ENCODE measurements around the gene OR1G1. TPM values are rescaled to one million over a fixed set of nuclear protein-coding genes. Genes with fewer than 3 reads are reported as not detected.
"Not testable (repeated sequence)": the region's sequence is repeated elsewhere in the genome, so short reads cannot be mapped to it uniquely, and the experiment has no call there.

OR1G1 gene
- polyA plus RNA-seq (2013, experiment 1 of 2) = not detected
- polyA plus RNA-seq (2013, experiment 2 of 2) = not detected

DNA sequence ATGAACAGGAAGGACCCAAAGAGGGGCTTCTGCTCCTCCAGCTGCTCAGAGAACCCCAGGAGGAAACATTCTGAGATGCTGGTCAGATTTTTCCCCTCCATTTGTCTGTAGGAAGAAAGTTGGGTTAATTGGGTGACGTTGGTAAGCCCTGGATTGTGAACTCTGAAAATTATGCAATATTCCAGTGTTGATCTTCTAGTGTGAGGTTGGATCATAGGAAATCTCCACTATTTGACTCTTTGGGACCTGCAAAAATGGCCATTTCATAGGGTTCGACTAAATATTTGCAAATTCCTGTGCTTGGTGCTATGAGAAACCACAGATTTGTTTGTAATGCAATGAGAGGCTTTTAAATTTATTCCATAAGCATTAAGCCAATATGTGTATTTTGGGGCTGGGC lies at the start of gene OR1G1:
Gene OR1G1 (minus strand): TSS at position 101 of the 400 bp plus-strand sequence. CDS start 0 bp downstream, at position 101.
- Histone ChIP-seq H2AFZ (ENCODE audit: low read depth, low read length) (no peak within 1 kb of the TSS), H2BK12ac (ENCODE audit: low read length in 2 of 2) (no peak within 1 kb of the TSS), H3K9ac (ENCODE audit: low read length) (no peak within 1 kb of the TSS), H3K4me1 (ENCODE audit: control insufficient read depth, insufficient read depth, low read depth, low read length) (no peaks in the 10 kb centered on the region), H2BK5ac (ENCODE audit: low read depth, low read length, poor library complexity, severe bottlenecking) (no peak within 1 kb of the TSS), H2BK120ac (ENCODE audit: low read depth, low read length) (no peak within 1 kb of the TSS), H3K4ac (ENCODE audit: low read depth in 1 of 2, low read length in 2 of 2) (no peak within 1 kb of the TSS), H3K27ac (ENCODE audit: low read length, poor library complexity, severe bottlenecking) (no peak within 1 kb of the TSS), H3K23ac (ENCODE audit: low read length in 2 of 2) (no peak within 1 kb of the TSS), H3K4me2 (ENCODE audit: low read length, poor library complexity, severe bottlenecking) (no peak within 1 kb of the TSS), H2AK5ac (ENCODE audit: low read length, severe bottlenecking) (no peak within 1 kb of the TSS), H3K79me1 (replicated peaks; ENCODE audit: low read length, poor library complexity, severe bottlenecking) (no peaks in the 10 kb centered on the region), H4K91ac (ENCODE audit: low read length) (no peak within 1 kb of the TSS), H3K18ac (ENCODE audit: low read depth in 1 of 2, low read length in 2 of 2) (no peak within 1 kb of the TSS), H4K8ac (ENCODE audit: low read length) (no peak within 1 kb of the TSS), H2BK15ac (ENCODE audit: low read depth, poor library complexity, severe bottlenecking) (no peak within 1 kb of the TSS), H3K4me3 (ENCODE audit: insufficient read depth in 1 of 2, low read depth in 1 of 2, low read length in 2 of 2) (no peak within 1 kb of the TSS), H3K14ac (ENCODE audit: low read length in 2 of 2) (no peak within 1 kb of the TSS), H3K27me3 (ENCODE audit: control insufficient read depth in 1 of 2, insufficient read depth in 1 of 2, low read length in 2 of 2) (no peaks in the 10 kb centered on the region), H3K9me3 (ENCODE audit: control insufficient read depth, low read length) (no peaks in the 10 kb centered on the region), H3K36me3 (ENCODE audit: control insufficient read depth in 1 of 2, insufficient read depth in 2 of 2, low read depth in 1 of 2, low read length in 2 of 2) (no peaks in the 10 kb centered on the region)
- WGBS = 59% methylated on average over 2 of the region's 2 CpGs
- DNase-seq = no peak

DNA sequence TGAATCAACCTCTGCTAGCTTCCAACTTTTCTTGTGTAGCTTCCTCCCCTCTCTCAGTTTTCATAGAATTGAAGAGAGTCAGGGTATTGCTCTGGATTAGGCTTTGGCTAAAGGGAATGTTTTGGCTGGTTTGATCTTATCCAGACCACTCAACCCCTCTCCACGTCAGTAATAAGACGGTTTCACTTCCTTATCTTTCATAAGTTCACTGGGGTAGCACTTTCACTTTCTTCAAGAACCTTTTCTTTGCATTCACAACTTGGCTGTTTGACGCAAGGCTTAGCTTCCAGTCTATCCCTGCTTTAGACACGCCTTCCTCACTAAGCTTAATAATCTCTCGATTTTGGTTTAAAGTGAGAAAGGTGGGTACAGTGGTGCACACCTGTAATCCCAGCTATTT lies 40.2 kb upstream of the OR1G1 start:
- Histone ChIP-seq H3K23ac (ENCODE audit: low read length in 2 of 2) (no peak overlapping the region), H3K9ac (ENCODE audit: low read length) (no peak overlapping the region), H3K4me1 (ENCODE audit: control insufficient read depth, insufficient read depth, low read depth, low read length) (no peaks in the 10 kb centered on the region), H4K91ac (ENCODE audit: low read length) (no peak overlapping the region), H3K4me2 (ENCODE audit: low read length, poor library complexity, severe bottlenecking) (no peak overlapping the region), H4K8ac (ENCODE audit: low read length) (no peak overlapping the region), H3K18ac (ENCODE audit: low read depth in 1 of 2, low read length in 2 of 2) (no peak overlapping the region), H3K79me1 (replicated peaks; ENCODE audit: low read length, poor library complexity, severe bottlenecking) (no peaks in the 10 kb centered on the region), H3K4me3 (ENCODE audit: insufficient read depth in 1 of 2, low read depth in 1 of 2, low read length in 2 of 2) (no peak overlapping the region), H3K4ac (ENCODE audit: low read depth in 1 of 2, low read length in 2 of 2) (no peak overlapping the region), H2AFZ (ENCODE audit: low read depth, low read length) (no peak overlapping the region), H2BK12ac (ENCODE audit: low read length in 2 of 2) (no peak overlapping the region), H3K27ac (ENCODE audit: low read length, poor library complexity, severe bottlenecking) (no peak overlapping the region), H2BK15ac (ENCODE audit: low read depth, poor library complexity, severe bottlenecking) (no peak overlapping the region), H2AK5ac (ENCODE audit: low read length, severe bottlenecking) (no peak overlapping the region), H2BK5ac (ENCODE audit: low read depth, low read length, poor library complexity, severe bottlenecking) (no peak overlapping the region), H3K14ac (ENCODE audit: low read length in 2 of 2) (no peak overlapping the region), H3K36me3 (ENCODE audit: control insufficient read depth in 1 of 2, insufficient read depth in 2 of 2, low read depth in 1 of 2, low read length in 2 of 2) (no peaks in the 10 kb centered on the region), H3K27me3 (ENCODE audit: control insufficient read depth in 1 of 2, insufficient read depth in 1 of 2, low read length in 2 of 2) (no peaks in the 10 kb centered on the region), H2BK120ac (ENCODE audit: low read depth, low read length) (no peak overlapping the region), H3K9me3 (ENCODE audit: control insufficient read depth, low read length) (peaks cover 15% of the 10 kb centered on the region)
- DNase-seq = no peak
- 70% methylated on average over 5 of the region's 5 CpGs for WGBS

DNA sequence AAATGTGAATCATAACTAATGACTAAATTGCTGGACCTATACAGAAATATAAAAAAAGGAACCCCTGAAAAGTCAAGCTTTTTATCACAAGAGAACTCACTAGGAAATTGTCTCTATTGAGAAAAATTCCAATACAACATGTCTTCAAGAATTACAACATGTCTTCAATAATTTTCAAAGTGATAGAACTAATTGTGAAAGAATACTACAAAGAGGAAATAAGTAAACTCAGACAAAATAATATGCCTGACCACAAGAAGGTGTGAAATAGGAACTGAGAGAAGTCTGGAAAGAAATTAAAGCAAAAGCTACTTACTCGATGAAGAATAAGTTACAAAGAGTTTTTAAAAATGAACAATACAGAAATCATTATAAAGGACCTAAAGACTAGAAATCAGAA lies 29.9 kb upstream of the OR1G1 start:
- H4K91ac ChIP-seq (ENCODE audit: low read length) = no peak overlapping the region
- no peak overlapping the region for H3K4me2 ChIP-seq (ENCODE audit: low read length, poor library complexity, severe bottlenecking)

DNA sequence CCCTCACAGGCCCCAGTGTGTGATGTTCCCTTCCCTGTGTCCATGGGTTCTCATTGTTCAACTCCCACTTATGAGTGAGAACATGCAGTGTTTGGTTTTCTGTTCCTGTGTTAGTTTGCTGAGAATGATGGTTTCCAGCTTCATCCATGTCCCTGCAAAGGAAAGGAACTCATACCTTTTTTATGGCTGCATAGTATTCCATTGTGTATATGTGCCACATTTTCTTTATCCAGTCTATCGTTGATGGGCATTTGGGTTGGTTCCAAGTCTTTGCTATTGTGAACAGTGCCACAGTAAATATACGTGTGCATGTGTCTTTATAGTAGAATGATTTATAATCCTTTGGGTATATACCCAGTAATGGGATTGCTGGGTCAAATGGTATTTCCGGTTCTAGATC lies 10.1 kb upstream of the OR1G1 start:
- not testable (repeated sequence) for H3K9ac ChIP-seq (ENCODE audit: low read length); H3K18ac ChIP-seq (ENCODE audit: low read depth in 1 of 2, low read length in 2 of 2); H2BK5ac ChIP-seq (ENCODE audit: low read depth, low read length, poor library complexity, severe bottlenecking); H3K36me3 ChIP-seq (ENCODE audit: control insufficient read depth in 1 of 2, insufficient read depth in 2 of 2, low read depth in 1 of 2, low read length in 2 of 2); H2AK5ac ChIP-seq (ENCODE audit: low read length, severe bottlenecking); H2BK120ac ChIP-seq (ENCODE audit: low read depth, low read length); H3K23ac ChIP-seq (ENCODE audit: low read length in 2 of 2); H4K91ac ChIP-seq (ENCODE audit: low read length); H2BK15ac ChIP-seq (ENCODE audit: low read depth, poor library complexity, severe bottlenecking); H2AFZ ChIP-seq (ENCODE audit: low read depth, low read length); H3K4me1 ChIP-seq (ENCODE audit: control insufficient read depth, insufficient read depth, low read depth, low read length); H3K14ac ChIP-seq (ENCODE audit: low read length in 2 of 2); DNase-seq; H3K27me3 ChIP-seq (ENCODE audit: control insufficient read depth in 1 of 2, insufficient read depth in 1 of 2, low read length in 2 of 2); H3K4ac ChIP-seq (ENCODE audit: low read depth in 1 of 2, low read length in 2 of 2); H3K79me1 ChIP-seq (replicated peaks; ENCODE audit: low read length, poor library complexity, severe bottlenecking); H3K27ac ChIP-seq (ENCODE audit: low read length, poor library complexity, severe bottlenecking); H3K9me3 ChIP-seq (ENCODE audit: control insufficient read depth, low read length); H3K4me3 ChIP-seq (ENCODE audit: insufficient read depth in 1 of 2, low read depth in 1 of 2, low read length in 2 of 2); H4K8ac ChIP-seq (ENCODE audit: low read length); H3K4me2 ChIP-seq (ENCODE audit: low read length, poor library complexity, severe bottlenecking); H2BK12ac ChIP-seq (ENCODE audit: low read length in 2 of 2)
- WGBS = no CpG with 5 or more reads among the region's 3 CpGs

More for the DNA sequence above, 29.9 kb upstream of the OR1G1 start:
- H3K9me3 ChIP-seq (ENCODE audit: control insufficient read depth, low read length) = peaks cover 9% of the 10 kb centered on the region
- no peak overlapping the region for H3K9ac ChIP-seq (ENCODE audit: low read length)
- no peaks in the 10 kb centered on the region for H3K4me1 ChIP-seq (ENCODE audit: control insufficient read depth, insufficient read depth, low read depth, low read length)
- H2BK5ac ChIP-seq (ENCODE audit: low read depth, low read length, poor library complexity, severe bottlenecking) = no peak overlapping the region
- no peak overlapping the region for H3K18ac ChIP-seq (ENCODE audit: low read depth in 1 of 2, low read length in 2 of 2)
- H3K79me1 ChIP-seq (replicated peaks; ENCODE audit: low read length, poor library complexity, severe bottlenecking) = no peaks in the 10 kb centered on the region
- H2BK120ac ChIP-seq (ENCODE audit: low read depth, low read length) = no peak overlapping the region
- no peak overlapping the region for H2BK15ac ChIP-seq (ENCODE audit: low read depth, poor library complexity, severe bottlenecking)
- H3K23ac ChIP-seq (ENCODE audit: low read length in 2 of 2) = no peak overlapping the region
- H3K27ac ChIP-seq (ENCODE audit: low read length, poor library complexity, severe bottlenecking) = no peak overlapping the region
- no peak overlapping the region for H3K4me3 ChIP-seq (ENCODE audit: insufficient read depth in 1 of 2, low read depth in 1 of 2, low read length in 2 of 2)
- H3K4ac ChIP-seq (ENCODE audit: low read depth in 1 of 2, low read length in 2 of 2) = no peak overlapping the region
- no peaks in the 10 kb centered on the region for H3K27me3 ChIP-seq (ENCODE audit: control insufficient read depth in 1 of 2, insufficient read depth in 1 of 2, low read length in 2 of 2)
- no peak overlapping the region for H4K8ac ChIP-seq (ENCODE audit: low read length)
- WGBS = no CpG with 5 or more reads among the region's 1 CpG
- no peak overlapping the region for H2AK5ac ChIP-seq (ENCODE audit: low read length, severe bottlenecking)
- no peaks in the 10 kb centered on the region for H3K36me3 ChIP-seq (ENCODE audit: control insufficient read depth in 1 of 2, insufficient read depth in 2 of 2, low read depth in 1 of 2, low read length in 2 of 2)
- no peak for DNase-seq
- no peak overlapping the region for H3K14ac ChIP-seq (ENCODE audit: low read length in 2 of 2)
- H2AFZ ChIP-seq (ENCODE audit: low read depth, low read length) = no peak overlapping the region
- H2BK12ac ChIP-seq (ENCODE audit: low read length in 2 of 2) = no peak overlapping the region

Data from mesenchymal stem cell (in vitro differentiated cells and primary cell).